Astrocyte of the cerebellum (primary cell): ENCODE measurements around the gene CHIT1.

Source experiments
- DNase-seq: peaks from one replicate; pipeline ENCODE4 v3.0.0-alpha.2; 2011; ENCODE audit warnings: low read depth
- H3K4me3 ChIP-seq: 2 replicates; pipeline ENCODE4 v1.5.1; 2011; ENCODE audit warnings: mild to moderate bottlenecking, low read depth, low read length, moderate library complexity
- CTCF ChIP-seq: IDR thresholded peaks from 2 replicates; pipeline ENCODE4 v1.5.1; 2012; ENCODE audit warnings: low read length, low read depth, moderate library complexity, mild to moderate bottlenecking; ENCODE audit errors: missing control alignments
- in situ Hi-C: cut with HindIII; loops from 2 replicates; pipeline ENCODE4 v1.10.0; 2017; ENCODE audit warnings: low sequenced_read_pairs

Gene CHIT1

GRCh38 chr1:203229471-203230135, at the start of gene CHIT1:
Gene CHIT1, minus strand, starts transcription at chr1:203229673. Its CDS starts 37 bp downstream, at chr1:203229636.
- no peak for DNase-seq
- TF ChIP-seq CTCF, result no peak
- in situ Hi-C loops, result loop anchor here (5.0 kb wide), 1 partner anchor 172 kb away; no protein-coding TSS in a partner anchor

GRCh38 chr1:203278885-203279406, 49.5 kb upstream of the CHIT1 start:
- no peak for DNase-seq
- H3K4me3 ChIP-seq, result no peak overlapping the region
- in situ Hi-C loops, result no loop called here
- TF ChIP-seq CTCF, result no peak

More at GRCh38 chr1:203229471-203230135, at the start of gene CHIT1:
- H3K4me3 ChIP-seq, result no peak within 1 kb of the TSS

- no peak for TF ChIP-seq CTCF
- DNase-seq, result peak; percentile 12
- H3K4me3 ChIP-seq, result peak overlapping the region; percentile 10
- in situ Hi-C loops, result no loop called here
Observed at GRCh38 chr1:203278082-203278884, 48.8 kb upstream of the CHIT1 start.

GRCh38 chr1:203276916-203277545, 47.6 kb upstream of the CHIT1 start:
- in situ Hi-C loops, result no loop called here
- DNase-seq, result no peak
- H3K4me3 ChIP-seq, result no peak overlapping the region
- no peak for TF ChIP-seq CTCF

GRCh38 chr1:203276408-203276807, 46.9 kb upstream of the CHIT1 start:
- in situ Hi-C loops, result no loop called here
- no peak for DNase-seq
- TF ChIP-seq CTCF, result no peak
- H3K4me3 ChIP-seq, result no peak overlapping the region

- no peak for TF ChIP-seq CTCF
- in situ Hi-C loops, result no loop called here
- no peak for DNase-seq
- no peak overlapping the region for H3K4me3 ChIP-seq
Observed at GRCh38 chr1:203275656-203276272, 46.3 kb upstream of the CHIT1 start.
